OCI-LY7 (cell line): ENCODE data around the gene UBL4A. TPM values are rescaled to one million over a fixed set of nuclear protein-coding genes. Genes with fewer than 3 reads are reported as not detected.

Experiments
- BruUV-seq: library from RNA; stranded (reverse); fragments of 400-500 nt; replicated peaks from 2 replicates; lab custom pipeline; 2021; lab: Mats Ljungman, UMichigan
- CTCF ChIA-PET: fragments of 300-600 bp; sonication (Branson Sonifier 250); formaldehyde crosslinking; loops from one replicate; lab custom pipeline; 2022; ENCODE audit warnings: antibody characterized with exemption; ENCODE audit not compliant: unreplicated experiment; lab: Charles Lee
- POLR2A ChIA-PET: fragments of 300-600 bp; sonication (Branson Sonifier 250); formaldehyde crosslinking; loops from one replicate; lab custom pipeline; 2022; ENCODE audit warnings: antibody characterized with exemption; lab: Charles Lee
- DNase-seq: peaks from one replicate; pipeline ENCODE4 v3.0.0-alpha.2; 2015; ENCODE audit warnings: low spot score
- H2AFZ ChIP-seq: fragments of 200-600 bp; sonication (generic), shearing (Covaris generic); 2 replicates; pipeline ENCODE4 v1.6.1; 2014; ENCODE audit warnings: mild to moderate bottlenecking, antibody characterized with exemption, low read length, moderate library complexity
- H3K27ac ChIP-seq: fragments of 200-600 bp; sonication (generic); 2 replicates; pipeline ENCODE4 v1.5.1; 2014; ENCODE audit warnings: mixed run types, low read depth, mild to moderate bottlenecking, moderate library complexity, low read length, inconsistent platforms; ENCODE audit not compliant: poor library complexity, severe bottlenecking
- H3K36me3 ChIP-seq: fragments of 200-600 bp; sonication (generic); 2 replicates; pipeline ENCODE4 v1.6.1; 2014; ENCODE audit warnings: mild to moderate bottlenecking, antibody characterized with exemption, low read length, moderate library complexity, mixed read lengths; ENCODE audit not compliant: insufficient read depth
- H3K4me1 ChIP-seq: fragments of 200-600 bp; sonication (generic); 2 replicates; pipeline ENCODE4 v1.5.1; 2014; ENCODE audit warnings: mild to moderate bottlenecking, low read length; ENCODE audit not compliant: insufficient read depth, poor library complexity, severe bottlenecking
- H3K4me2 ChIP-seq: fragments of 200-600 bp; sonication (generic); 2 replicates; pipeline ENCODE4 v1.6.1; 2014; ENCODE audit warnings: mild to moderate bottlenecking, low read length
- H3K4me3 ChIP-seq: fragments of 200-600 bp; sonication (generic); 2 replicates; pipeline ENCODE4 v1.5.1; 2014; ENCODE audit warnings: mild to moderate bottlenecking, low read depth, low read length; ENCODE audit not compliant: poor library complexity, severe bottlenecking
- H3K79me2 ChIP-seq: fragments of 200-600 bp; sonication (generic); 2 replicates; pipeline ENCODE4 v1.6.1; 2016; ENCODE audit warnings: low read depth, mild to moderate bottlenecking, low read length, moderate library complexity, mixed read lengths; ENCODE audit not compliant: insufficient read depth
- H3K9me2 ChIP-seq: fragments of 200-600 bp; sonication (generic); 2 replicates; pipeline ENCODE4 v1.6.1; 2016; ENCODE audit warnings: mild to moderate bottlenecking, low read length, mixed read lengths; ENCODE audit not compliant: insufficient read depth
- H3K9me3 ChIP-seq: fragments of 200-600 bp; sonication (generic); 2 replicates; pipeline ENCODE4 v1.6.1; 2014; ENCODE audit warnings: mild to moderate bottlenecking, mixed run types, low read length, mixed read lengths
- H4K20me1 ChIP-seq: fragments of 200-600 bp; sonication (generic); 2 replicates; pipeline ENCODE4 v1.6.1; 2014; ENCODE audit warnings: mild to moderate bottlenecking, antibody characterized with exemption, low read length, moderate library complexity, mixed read lengths; ENCODE audit not compliant: insufficient read depth
- CTCF ChIP-seq: fragments of 200-600 bp; sonication (generic); conservative IDR thresholded peaks from 2 replicates; pipeline ENCODE4 v1.5.1; 2014; ENCODE audit warnings: mild to moderate bottlenecking, antibody characterized with exemption, low read length, moderate library complexity, mixed read lengths
- EZH2phosphoT487 ChIP-seq: fragments of 200-600 bp; sonication (generic); IDR thresholded peaks from 2 replicates; pipeline ENCODE4 v1.6.1; 2018; ENCODE audit warnings: low read depth, borderline replicate concordance, mild to moderate bottlenecking, mixed run types, antibody characterized with exemption, low read length, moderate library complexity, mixed read lengths
- intact Hi-C: fragments of 100-400 bp; cut with micrococcal nuclease; formaldehyde crosslinking; loops from one replicate; pipeline ENCODE4 v1.10.0; 2022; ENCODE audit not compliant: unreplicated experiment
- total RNA-seq, 2 experiments: library from RNA; depleted of rRNA in 1 of 2; stranded (reverse); fragments of >200 nt in 1 of 2; shearing (Covaris generic) in 1 of 2; gene quantifications; 2 replicates each; pipeline ENCODE4 v1.2.3, GENCODE V29; 2014 to 2022

Gene UBL4A
- total RNA-seq, 2 experiments from 2014 or later: 49.7 to 89.9 TPM

- no peak for DNase-seq
- peaks cover 17% of the 10 kb centered on the region for H3K79me2 ChIP-seq
- H3K4me3 ChIP-seq: no peak overlapping the region
- peaks cover 28% of the 10 kb centered on the region; the same call in 1 of the 2 replicates for H3K36me3 ChIP-seq
- POLR2A ChIA-PET: interaction anchor here (0.6 kb wide), 1 partner anchor 11 kb away, joined by 8 read pairs; no protein-coding TSS in a partner anchor
- no peaks in the 10 kb centered on the region for H4K20me1 ChIP-seq
- no peaks in the 10 kb centered on the region for H3K9me2 ChIP-seq
- intact Hi-C loops: no loop called here
- TF ChIP-seq EZH2phosphoT487 (no peak), CTCF (no peak)
- H3K4me1 ChIP-seq: peaks cover 27% of the 10 kb centered on the region
- no peak overlapping the region for H3K4me2 ChIP-seq
- no peak overlapping the region for H3K27ac ChIP-seq
- no peaks in the 10 kb centered on the region for H3K9me3 ChIP-seq
- BruUV-seq: no TSS peak
- CTCF ChIA-PET: interaction anchor here (0.6 kb wide), 1 partner anchor 49 kb away, joined by 4 read pairs; no protein-coding TSS in a partner anchor
- no peak overlapping the region for H2AFZ ChIP-seq
These were observed 45.6 kb downstream of the UBL4A start for GRCh38 chrX:154440623-154441357.

- Histone ChIP-seq H3K27ac (no peak overlapping the region), H3K36me3 (peaks cover 35% of the 10 kb centered on the region; the same call in 1 of the 2 replicates), H3K9me3 (no peaks in the 10 kb centered on the region), H4K20me1 (no peaks in the 10 kb centered on the region), H3K4me2 (no peak overlapping the region), H3K79me2 (peaks cover 17% of the 10 kb centered on the region), H3K9me2 (no peaks in the 10 kb centered on the region), H3K4me3 (no peak overlapping the region), H3K4me1 (peaks cover 27% of the 10 kb centered on the region), H2AFZ (no peak overlapping the region)
- BruUV-seq: no TSS peak
- intact Hi-C loops: no loop called here
- CTCF ChIA-PET: no interaction called here
- DNase-seq: no peak
- POLR2A ChIA-PET: no interaction called here
- TF ChIP-seq CTCF (no peak), EZH2phosphoT487 (no peak)
These were observed 46.6 kb downstream of the UBL4A start for GRCh38 chrX:154439841-154440240.
